8988T (cell line): ENCODE data around the gene C1orf210.

Experiments
- DNase-seq: peaks from one replicate; pipeline ENCODE4 v3.0.0; 2011

The C1orf210 gene

DNA sequence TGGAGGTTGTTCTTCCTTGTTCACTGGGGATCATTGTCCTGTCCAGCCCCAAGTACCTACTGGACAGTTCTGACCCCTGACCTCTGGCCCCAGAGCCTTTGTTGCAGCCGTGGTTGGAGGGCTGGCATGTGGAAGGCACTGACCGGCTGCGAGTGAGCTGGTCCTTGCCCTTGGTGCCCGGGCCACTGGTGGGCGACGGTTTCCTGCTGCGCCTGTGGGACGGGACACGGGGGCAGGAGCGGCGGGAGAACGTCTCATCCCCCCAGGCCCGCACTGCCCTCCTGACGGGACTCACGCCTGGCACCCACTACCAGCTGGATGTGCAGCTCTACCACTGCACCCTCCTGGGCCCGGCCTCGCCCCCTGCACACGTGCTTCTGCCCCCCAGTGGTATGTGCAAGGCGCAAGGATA lies 26.8 kb upstream of the C1orf210 start:
- no peak for DNase-seq

DNA sequence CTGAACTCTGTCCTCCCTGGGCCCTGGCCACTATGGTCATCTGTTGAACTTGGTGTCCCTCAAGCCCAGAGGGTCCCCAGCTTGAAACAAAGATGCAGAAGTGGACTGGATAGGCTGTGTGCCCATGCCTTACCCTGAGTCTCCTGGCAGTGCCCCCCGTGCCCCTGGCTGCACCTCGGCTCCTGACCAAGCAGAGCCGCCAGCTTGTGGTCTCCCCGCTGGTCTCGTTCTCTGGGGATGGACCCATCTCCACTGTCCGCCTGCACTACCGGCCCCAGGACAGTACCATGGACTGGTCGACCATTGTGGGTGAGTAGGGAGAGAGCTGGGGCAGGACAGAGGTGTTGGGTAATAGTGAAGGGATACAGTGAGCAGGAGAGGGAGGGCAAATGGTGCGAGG lies 26.1 kb upstream of the C1orf210 start:
- no peak for DNase-seq

DNA sequence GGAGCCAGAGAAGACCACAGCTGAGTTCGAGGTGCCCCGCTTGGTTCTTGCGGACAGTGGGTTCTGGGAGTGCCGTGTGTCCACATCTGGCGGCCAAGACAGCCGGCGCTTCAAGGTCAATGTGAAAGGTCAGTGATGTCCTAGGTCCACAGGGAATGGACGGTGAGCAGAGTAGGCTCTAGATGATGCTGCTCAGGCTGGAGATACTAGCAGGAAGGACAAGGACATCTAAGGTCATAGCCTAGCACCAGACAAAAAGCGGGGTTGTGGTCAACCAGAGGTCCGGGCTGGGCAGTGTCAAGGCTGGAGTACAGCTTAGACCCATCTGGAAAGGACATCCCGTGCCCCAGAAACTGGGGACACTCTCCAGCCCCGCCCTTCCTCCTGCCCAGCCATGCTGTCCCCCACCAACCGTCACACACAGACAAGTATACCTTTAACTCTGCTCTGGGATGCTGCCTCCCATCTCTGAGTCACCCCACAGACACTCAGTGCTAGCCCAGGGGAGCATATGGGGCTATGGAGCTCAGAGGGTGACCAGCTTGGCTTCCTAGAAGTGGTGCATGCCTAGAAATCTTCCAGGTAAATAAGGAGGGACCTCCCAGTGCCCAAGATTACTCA lies 24.1 kb upstream of the C1orf210 start:
- no peak for DNase-seq

DNA sequence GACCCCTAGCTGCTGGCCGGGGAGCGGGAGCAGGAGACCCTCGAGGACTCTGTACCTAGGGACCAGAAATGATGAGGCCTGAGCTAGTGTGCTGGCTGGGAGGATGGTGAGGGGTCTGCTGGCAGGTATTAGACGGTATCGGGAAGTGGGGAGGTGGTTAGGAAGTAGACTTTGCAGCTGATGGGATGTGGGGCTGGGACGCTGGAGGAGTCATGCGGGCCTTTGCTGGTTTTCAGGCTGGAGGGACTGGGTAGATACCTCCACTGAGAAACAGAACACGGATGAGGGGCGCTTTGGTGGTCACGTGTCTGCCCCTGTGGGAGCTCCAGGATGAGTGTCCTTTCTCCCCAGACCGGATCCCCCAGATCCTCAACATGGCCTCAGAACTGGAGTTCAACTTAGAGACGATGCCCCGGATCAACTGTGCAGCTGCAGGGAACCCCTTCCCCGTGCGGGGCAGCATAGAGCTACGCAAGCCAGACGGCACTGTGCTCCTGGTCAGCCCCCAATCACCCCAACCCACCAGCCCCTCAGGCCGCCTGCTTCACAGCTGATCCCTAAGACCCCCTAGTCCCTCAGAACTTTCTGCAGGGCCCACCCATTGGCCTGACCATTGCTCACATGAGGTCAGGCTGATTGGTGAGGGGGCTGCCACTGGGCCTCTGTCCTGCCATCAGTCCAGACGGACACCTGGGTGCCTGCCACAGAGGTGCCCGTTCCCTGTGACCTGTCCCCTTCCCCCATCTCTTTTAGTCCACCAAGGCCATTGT lies 23.4 kb upstream of the C1orf210 start:
- DNase-seq = no peak

DNA sequence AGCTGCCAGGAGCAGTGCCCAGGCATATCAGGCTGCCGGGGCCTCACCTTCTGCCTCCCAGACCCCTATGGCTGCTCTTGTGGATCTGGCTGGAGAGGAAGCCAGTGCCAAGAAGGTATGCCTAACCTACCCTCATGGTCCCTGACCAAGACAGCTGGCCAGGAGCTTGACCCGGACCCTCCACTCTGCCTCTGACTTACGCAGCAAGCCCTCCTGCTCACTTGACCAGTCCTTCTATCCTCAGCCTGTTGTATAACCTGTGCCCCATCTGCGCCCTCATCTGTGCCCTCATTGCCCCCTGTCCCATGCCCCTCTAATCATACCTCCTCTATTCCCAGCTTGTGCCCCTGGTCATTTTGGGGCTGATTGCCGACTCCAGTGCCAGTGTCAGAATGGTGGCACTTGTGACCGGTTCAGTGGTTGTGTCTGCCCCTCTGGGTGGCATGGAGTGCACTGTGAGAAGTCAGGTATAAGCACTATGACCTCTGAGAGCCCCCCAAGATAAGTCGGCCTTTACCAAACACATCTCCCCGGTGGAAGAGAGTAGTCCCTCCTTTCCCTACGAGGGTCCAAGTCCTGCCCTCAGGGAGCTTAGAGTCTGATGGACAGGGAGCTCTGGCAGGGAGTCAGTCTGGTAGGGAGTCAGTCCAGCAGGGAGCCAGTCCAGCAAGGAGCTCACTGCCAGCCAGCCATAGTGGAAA lies 22.2 kb upstream of the C1orf210 start:
- no peak for DNase-seq

DNA sequence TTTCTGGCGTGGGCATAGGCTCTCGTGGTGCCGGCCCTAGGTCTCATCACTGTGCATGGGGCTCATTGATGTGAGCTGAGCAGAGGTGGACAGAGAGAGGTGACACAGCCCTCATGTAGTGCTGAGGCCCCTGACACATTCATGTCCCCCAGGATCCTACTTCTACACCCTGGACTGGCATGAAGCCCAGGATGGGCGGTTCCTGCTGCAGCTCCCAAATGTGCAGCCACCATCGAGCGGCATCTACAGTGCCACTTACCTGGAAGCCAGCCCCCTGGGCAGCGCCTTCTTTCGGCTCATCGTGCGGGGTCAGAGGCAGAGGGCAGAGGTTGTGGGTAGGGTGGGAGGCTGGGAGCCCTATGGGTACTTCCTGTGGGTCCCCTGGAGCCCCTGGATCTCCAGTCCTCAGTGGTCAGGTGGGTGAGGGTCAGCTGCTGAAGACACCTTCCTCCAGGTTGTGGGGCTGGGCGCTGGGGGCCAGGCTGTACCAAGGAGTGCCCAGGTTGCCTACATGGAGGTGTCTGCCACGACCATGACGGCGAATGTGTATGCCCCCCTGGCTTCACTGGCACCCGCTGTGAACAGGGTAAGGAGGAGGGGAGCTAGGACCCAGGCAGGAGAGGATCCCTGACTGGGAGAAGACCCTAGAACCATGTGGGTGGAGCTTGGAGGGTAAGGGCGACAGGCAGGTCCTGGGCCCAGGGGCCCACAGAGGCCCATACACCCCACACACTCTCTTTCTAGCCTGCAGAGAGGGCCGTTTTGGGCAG lies 21.5 kb upstream of the C1orf210 start:
- DNase-seq = no peak

DNA sequence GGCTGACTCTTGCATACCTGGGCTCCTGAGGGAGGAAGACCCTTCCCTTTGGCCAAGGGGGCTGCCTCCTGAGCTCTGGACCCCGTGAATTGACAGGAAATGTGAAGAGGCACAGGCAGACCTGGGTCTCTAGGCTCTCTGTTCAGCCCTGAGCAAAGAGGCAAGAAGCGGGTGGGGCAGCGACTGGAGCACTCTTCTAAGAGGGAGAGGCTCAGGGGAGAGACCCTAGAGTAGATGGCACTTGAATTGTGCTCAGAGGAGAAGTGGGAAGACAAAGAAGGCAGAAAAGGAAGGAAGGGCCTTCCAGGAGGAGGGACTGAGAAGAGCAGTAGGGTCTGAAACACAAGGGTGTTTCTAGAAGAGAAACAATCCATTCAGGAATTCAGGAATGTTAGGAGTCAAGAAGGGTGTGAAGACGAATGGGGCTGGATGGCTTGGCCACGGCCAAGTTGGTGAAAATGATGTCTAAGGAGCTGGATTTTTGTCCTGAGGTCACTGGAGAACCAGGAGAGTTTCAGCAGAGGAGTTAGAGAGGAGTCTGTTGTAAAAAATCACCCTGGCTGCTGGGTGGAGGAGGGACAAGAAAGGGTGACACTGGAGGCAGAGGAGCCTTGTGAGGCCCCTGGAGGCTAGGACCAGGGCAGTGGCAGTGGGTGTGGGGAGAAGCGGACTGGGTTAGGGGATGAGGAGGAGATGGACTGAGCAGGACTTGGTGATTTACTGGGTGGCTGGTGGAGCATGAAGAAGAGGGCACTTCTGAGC lies 20.7 kb upstream of the C1orf210 start:
- no peak for DNase-seq

DNA sequence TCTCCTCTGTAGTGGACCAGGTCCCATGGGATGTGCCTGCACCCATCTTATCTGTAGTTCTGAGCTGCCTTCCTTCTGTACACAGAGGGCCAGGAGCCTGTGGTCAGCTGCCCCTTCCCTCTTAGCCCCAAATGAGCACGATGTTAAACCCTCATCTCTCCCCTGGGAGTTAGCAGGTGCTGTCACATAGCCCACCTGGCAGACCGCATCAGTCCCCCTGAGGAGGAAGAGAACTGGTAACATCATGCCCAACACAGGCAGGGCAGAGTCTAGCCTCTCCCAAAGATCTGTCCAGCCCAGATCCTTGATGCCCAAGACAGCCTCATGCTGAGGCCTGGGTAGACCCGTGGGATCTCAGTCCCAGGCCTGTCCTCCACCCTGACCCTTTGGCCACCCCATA lies 20.1 kb upstream of the C1orf210 start:
- no peak for DNase-seq

DNA sequence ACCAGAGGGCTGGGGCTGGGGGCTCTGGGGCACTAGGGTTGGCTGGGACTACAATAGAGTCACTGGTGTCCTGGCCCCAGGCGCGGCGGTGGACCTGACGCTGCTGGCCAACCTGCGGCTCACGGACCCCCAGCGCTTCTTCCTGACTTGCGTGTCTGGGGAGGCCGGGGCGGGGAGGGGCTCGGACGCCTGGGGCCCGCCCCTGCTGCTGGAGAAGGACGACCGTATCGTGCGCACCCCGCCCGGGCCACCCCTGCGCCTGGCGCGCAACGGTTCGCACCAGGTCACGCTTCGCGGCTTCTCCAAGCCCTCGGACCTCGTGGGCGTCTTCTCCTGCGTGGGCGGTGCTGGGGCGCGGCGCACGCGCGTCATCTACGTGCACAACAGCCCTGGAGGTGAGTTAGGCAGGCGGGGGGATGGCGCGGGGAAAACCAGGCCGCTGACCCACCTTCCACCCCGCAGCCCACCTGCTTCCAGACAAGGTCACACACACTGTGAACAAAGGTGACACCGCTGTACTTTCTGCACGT lies 19.5 kb upstream of the C1orf210 start:
- DNase-seq = no peak

DNA sequence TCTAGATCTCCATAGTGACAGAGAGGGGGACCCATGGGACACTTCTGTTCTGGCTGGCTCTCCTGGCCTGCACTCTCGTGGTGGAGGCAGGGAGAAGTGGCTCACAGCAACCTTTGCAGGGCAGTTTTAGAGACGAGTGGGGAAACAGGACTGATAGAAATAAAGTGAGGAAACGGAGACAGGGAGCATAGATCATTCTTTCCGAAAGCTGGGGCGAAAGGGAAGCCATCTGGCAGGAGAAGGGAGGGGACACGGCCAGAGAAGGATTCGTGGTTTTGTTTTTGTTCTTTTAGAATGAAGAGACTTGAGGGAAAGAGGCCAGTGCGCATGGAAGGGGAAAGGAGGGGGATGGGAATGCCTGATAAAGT lies 18.9 kb upstream of the C1orf210 start:
- no peak for DNase-seq

DNA sequence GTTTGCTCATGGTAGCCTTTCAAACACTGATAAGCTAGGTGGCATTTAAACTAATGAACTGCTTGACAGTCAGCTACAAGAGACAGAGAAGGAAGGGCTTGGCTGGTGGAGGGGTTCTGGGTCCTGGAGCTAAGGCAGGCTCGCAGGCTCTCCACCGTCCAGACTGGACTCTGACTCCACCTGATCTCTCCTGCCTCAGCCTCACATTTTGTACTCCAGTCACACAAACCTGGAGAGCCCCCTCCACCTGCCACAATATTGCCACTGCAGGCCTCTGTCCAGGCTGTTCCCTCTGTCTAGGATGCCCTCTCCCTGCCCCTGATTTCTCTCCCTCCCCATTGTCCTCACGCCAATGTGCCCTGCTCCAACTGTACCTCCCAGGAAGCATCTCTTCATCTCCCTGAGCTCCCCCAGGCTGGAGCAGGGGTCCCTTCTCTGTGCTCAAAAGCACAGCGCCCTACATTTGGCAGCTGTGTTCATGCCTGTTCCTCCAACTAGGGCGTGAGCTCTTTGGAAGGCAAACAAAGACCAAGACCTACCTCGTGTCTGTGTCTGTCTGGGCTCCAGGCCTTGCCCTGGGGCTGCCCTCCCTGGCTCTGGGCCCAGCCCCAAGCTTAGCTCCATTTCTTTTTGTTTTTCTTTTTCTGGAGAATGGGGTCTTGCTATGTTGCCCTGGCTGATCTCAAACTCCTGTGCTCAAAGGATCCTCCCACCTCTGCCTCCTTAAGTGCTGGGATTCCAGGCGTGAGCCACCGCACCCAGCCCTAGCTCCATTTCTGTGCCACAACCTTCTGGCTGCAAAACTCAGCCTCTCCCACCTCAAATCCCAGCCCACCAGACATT lies 18.3 kb upstream of the C1orf210 start:
- no peak for DNase-seq

DNA sequence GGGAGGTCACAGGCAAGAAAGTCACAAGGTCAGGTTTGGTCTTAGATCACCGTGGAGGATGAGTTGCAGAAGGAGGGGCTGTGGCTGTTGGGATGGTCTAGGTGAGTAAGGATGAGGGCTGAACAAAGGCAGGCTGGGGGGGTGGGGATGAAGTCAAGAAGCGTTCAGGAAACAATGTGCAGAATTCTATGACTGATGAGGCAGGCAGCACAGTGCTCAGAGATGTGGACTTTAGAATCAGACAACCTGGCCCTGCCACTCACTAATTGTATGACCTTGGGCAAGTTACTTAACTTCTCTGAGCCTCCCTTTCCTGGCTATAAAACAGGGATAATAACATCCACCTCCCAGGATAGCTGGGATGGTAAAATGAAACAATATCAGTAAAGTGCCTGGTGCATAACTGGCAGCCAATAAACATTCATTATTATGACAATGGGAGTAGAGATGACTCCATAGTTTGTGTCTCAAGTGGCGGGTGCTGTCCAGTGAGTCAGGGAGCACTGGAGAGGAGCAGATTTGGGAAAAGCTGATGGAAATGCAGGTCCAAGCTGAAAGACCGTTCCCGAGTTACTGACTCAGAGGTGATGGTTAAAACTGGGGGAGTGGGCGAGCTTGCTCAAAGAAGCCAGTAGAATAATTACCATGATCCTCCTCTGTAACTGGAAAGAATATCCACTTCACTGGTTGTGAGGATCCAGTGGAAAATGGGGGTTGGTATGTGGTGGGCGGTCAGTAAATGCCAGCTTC lies 17.5 kb upstream of the C1orf210 start:
- DNase-seq = no peak

DNA sequence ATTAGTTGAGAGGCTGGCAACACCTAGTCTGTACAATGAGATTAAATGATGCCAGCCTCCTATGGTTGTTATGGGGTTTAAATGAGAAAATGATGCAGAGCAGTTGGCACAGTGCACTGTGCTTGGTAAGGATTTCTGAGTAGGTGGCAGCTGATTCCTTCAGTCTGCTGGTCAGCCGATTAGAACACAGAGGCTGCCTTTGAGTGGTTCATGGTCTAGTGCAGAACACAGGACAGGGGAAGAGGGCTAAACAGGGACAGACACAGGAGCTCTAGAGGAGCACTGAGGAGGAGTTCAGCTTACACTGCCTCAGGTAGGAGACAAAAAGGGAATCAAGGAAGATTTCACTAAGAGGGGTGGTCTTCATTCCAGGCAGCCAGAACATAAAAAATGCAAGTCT lies 16.8 kb upstream of the C1orf210 start:
- no peak for DNase-seq

DNA sequence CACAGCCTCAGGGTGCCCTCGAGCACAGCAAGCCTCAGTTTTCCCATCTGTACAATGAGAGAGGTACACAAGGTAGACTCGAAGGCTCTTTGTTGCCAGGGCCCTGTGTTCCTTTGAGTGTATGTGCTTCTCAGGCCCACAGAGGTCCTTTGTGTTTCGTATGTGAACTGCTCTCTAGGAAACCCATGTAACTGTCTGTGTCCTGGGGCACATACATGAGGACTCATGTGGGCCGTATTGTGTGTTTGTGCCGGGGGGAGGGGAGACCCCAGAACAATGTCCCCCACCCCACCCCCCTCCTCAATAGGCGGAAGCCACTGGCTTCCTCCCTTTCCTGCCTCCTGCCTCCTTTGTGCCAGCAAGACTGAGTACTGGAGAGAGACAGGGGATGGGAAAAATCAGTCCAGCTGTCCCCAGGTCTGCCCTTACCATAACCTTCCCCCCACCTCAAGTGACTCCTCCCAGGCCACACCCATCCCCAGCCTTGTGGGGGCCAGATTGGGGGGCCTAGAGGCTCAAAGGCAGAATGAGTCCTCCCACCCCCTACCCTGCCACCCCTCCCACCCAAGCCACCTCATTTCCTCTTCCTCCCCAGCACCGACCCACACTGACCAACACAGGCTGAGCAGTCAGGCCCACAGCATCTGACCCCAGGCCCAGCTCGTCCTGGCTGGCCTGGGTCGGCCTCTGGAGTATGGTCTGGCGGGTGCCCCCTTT lies 15.2 kb upstream of the C1orf210 start, which contains the start of gene TIE1:
TSS of gene TIE1 (plus strand) at position 605 of the 717 bp plus-strand sequence. CDS start at position 695, 90 bp downstream.
- DNase-seq = no peak

DNA sequence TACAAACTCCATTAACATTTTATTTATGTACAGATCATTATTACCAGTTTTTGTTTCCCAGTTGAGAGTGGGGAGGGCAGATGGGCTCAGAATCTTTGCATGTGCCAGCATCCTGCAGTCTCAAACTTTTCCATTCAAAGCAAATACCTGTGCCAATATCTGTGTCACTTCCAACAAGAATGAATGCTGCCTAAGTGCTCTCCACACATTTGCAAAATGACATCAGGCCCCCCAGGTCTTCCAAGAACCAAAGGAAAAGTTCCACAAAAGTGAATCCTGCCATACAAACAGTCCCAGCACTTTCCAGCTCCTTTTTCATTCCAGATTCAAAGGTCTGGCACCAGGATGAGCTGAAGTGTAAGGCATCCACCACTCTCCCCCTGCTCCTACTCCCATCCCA lies 13.7 kb upstream of the C1orf210 start:
- no peak for DNase-seq

DNA sequence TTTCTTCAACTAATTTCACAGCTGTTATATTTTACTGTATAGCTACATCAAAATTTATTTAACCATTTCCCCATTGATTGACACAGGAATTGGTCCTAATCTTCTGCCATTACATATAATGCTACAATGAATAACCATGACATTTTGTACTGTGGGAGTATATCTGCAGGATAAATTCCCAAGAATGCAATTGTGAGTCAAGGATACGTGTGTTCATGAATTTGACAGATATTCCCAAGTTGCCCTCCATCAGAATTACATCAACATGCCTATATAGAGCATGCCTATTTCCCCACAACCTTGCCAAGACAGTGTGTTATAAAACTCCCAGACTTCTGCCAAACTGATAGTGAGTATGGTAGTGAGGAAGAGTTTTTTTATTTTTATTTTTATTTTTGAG lies 12.7 kb upstream of the C1orf210 start:
- DNase-seq = no peak

DNA sequence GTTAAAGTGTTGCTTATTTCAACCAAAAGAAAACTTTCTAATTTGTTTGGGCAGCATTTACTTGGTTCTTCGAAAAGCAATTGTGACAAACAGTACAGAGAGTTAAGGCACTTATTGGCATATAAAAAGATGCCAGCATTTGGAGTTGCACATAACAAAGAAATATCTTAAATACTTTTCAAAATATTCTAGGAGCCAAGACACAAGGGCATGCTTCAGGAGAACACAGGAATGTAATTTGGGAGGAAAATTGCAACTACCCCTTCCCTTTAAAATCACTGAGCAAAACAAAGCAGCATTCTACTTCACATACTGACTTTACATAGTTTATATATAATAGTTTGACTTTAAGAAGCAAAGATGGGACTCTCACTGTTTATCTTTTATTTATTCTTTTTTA lies 10.8 kb upstream of the C1orf210 start:
- no peak for DNase-seq

DNA sequence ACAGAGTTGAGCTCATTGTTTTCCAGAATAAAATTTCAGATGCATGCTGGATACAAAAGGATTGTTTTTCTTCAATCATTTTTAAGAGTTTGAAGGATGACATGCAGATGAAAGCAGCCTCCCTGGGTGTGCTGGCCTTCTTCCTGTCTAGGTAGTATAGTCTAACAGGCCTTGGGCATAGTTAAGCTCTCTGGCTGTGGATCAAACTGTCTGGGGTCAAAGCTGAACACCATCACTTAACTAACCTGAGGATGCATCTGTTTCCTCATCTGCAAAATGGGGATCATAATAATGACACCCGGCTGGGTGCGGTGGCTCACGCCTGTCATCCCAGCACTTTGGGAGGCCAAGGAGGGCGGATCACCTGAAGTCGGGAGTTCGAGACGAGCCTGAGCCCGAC lies 9.4 kb upstream of the C1orf210 start:
- DNase-seq = no peak

DNA sequence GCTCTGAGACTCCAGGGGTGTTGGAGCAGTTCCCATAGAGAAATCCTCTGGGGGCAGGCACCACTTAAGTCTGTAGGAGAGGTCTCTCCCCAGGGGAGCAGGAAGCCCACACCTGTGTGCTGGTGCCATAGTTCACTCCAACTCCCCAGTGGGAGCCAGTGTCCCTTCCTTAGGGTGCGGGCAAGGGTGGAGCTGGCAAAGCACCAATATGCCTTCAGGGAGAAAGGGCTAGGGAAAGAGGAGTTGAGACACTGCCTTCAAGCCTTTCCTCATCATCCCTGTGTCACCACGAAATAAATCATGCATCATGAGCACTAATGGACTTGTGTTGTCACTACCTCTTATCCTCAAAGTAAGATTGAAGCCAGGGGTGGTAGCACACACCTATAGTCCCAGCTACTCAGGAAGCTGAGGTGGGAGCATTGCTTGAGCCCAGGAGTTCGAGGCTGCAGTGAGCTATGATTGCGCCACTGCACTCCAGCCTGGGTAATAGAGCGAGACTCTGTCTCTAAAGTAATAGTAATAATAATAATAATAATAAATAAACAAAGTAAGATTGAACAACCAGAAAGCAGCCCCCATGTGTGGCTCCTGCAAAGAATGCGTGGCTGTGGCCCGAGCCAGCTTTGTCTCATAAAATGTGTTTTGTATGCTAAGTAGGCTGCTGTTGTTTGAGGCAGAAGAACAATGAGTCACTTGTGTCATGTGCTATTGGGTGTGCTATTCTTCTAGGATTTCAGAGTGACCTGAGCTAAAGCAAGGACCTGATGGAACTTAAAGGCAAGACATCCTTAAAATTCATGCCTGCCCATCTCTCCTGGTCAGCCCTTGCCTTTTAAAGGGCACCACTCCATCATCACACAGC lies 8.7 kb upstream of the C1orf210 start:
- no peak for DNase-seq
